Sigmoid colon (tissue), 3 donors: ENCODE measurements around the gene MIDN.

Experiments used
- POLR2A ChIP-seq, 2 donors: fragments of 450-650 bp; IDR thresholded peaks; one replicate each; pipeline ENCODE4 v1.6.1; 2016; ENCODE audit warnings: antibody characterized with exemption in 2 of 2, mild to moderate bottlenecking in 2 of 2, moderate library complexity in 2 of 2
- TF ChIP-seq, protein P1 (sequence below), 4 experiments: fragments of 450-650 bp in 3 of 4; fragments of 200-600 bp in 1 of 4; IDR thresholded peaks; one replicate each; pipeline ENCODE4 v1.5.1; 2016 to 2019; ENCODE audit warnings: antibody characterized with exemption in 4 of 4, mild to moderate bottlenecking in 3 of 4, moderate library complexity in 2 of 4

DNA sequence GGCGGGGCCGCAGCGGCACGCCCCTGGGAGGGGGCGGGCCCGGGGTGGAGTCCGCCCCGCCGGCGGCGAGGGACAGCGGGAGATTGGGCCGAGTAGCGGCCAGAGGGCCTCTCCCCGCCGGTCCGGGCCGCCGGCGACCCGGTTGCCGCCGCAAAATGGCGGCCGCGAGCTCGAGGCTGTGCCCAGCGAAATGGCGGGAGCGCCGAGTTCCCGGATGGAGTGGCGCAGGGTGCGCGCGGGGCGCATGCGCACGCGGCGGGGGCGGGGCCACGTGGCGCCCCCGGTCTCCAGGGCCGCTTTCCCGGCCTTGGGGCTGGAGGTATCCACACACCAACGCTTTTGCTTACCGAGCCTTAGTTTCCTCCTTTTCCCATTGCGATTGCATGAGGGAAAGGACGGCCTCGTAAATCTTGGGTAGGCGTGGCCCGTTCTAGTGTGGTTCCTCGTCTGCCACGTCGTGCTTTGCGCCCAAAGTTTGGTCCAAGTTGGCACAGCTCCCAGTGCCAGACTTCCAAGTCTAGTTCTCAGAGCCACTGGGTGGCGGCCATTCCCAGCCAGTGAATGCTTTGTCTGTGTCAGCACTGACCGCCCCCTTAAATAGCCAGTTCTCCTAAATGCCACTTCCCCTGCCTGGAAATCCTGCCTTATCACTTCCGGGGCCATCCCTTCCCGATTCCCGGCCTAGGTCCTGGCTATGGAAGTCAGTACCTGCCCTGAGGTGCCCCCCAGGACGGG lies 21.3 kb downstream of the MIDN start:
- TF ChIP-seq POLR2A (IDR thresholded peaks at IDR 0.05) = no peak
- TF ChIP-seq, protein P1, sequence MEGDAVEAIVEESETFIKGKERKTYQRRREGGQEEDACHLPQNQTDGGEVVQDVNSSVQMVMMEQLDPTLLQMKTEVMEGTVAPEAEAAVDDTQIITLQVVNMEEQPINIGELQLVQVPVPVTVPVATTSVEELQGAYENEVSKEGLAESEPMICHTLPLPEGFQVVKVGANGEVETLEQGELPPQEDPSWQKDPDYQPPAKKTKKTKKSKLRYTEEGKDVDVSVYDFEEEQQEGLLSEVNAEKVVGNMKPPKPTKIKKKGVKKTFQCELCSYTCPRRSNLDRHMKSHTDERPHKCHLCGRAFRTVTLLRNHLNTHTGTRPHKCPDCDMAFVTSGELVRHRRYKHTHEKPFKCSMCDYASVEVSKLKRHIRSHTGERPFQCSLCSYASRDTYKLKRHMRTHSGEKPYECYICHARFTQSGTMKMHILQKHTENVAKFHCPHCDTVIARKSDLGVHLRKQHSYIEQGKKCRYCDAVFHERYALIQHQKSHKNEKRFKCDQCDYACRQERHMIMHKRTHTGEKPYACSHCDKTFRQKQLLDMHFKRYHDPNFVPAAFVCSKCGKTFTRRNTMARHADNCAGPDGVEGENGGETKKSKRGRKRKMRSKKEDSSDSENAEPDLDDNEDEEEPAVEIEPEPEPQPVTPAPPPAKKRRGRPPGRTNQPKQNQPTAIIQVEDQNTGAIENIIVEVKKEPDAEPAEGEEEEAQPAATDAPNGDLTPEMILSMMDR (IDR thresholded peaks at IDR 0.05) = no peak
